ENCODE results near the gene SEMA5B.

DNA sequence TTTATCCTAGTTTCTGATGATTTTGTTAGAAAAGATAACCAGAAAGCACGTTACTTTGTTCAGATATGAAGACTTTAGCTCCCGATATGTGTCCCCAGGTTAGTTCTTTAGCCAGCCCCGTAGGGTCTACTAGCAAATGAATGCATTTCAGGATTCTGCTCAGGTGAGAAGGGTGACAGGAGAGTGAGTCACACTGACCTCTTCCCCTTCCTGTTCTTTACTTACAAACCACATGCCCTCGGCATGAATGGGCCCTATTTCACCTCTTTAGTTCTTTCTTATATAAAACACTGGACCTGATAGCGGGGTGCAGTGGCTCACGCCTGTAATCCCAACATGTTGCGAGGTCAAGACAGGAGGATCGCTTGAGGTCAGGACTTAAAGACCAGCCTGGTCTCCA, 134.3 kb downstream of the SEMA5B start:
- TF ChIP-seq EZH2 (IDR thresholded peaks at IDR 0.05) = no peak
- no peak for TF ChIP-seq FOXP2 (optimal IDR thresholded peaks at IDR 0.05; ENCODE audit: control extremely low read depth, extremely low read length, insufficient read depth)

All from SK-N-MC (cell line).